ENCODE data around the gene EED.
"Not testable (repeated sequence)": the region's sequence is repeated elsewhere in the genome, so short reads cannot be mapped to it uniquely, and the experiment has no call there.

EED gene

GRCh38 chr11:86292912-86293616, 48.5 kb downstream of the EED start:
- no peak for DNase-seq

- no peak for DNase-seq
Observed at GRCh38 chr11:86294026-86294425, 49.5 kb downstream of the EED start.

- DNase-seq: no peak
Observed at GRCh38 chr11:86301742-86302091, 57.2 kb downstream of the EED start.

GRCh38 chr11:86302092-86302793, 57.7 kb downstream of the EED start, which contains the start of gene HIKESHI:
Gene HIKESHI (plus strand): TSS chr11:86302240. CDS start chr11:86302449, 209 bp downstream.
- peak; percentile 98 to 99 for DNase-seq

- no peak for DNase-seq
Observed at GRCh38 chr11:86303257-86303656, 58.7 kb downstream of the EED start.

GRCh38 chr11:86308710-86309109, 64.2 kb downstream of the EED start:
- not testable (repeated sequence) for DNase-seq

GRCh38 chr11:86313793-86314192, 69.2 kb downstream of the EED start:
- DNase-seq: no peak

- DNase-seq: no peak
Observed at GRCh38 chr11:86314636-86315035, 70.1 kb downstream of the EED start.
